Suprapubic skin (tissue), 4 donors: Measurements from ENCODE around the gene EPB41L1. TPM values are rescaled to one million over a fixed set of nuclear protein-coding genes. Genes with fewer than 3 reads are reported as not detected.
A peak's percentile ranks its signal among the peaks of the same experiment; 100 is the strongest.

Experiments
- DNase-seq, 2 donors: peaks; one replicate each; pipeline ENCODE4 v3.0.0-alpha.2; 2019; ENCODE audit warnings: low spot score in 2 of 2
- H3K27ac ChIP-seq: fragments of 200-600 bp; sonication (generic); one replicate; pipeline ENCODE4 v1.5.1; 2019
- H3K27me3 ChIP-seq: fragments of 200-600 bp; sonication (generic); one replicate; pipeline ENCODE4 v1.5.1; 2019
- H3K36me3 ChIP-seq: fragments of 200-600 bp; sonication (generic); one replicate; pipeline ENCODE4 v1.5.1; 2019
- H3K4me1 ChIP-seq: fragments of 200-600 bp; sonication (generic); one replicate; pipeline ENCODE4 v1.5.1; 2019
- H3K4me3 ChIP-seq: fragments of 200-600 bp; sonication (generic); one replicate; pipeline ENCODE4 v1.5.1; 2019; ENCODE audit warnings: mild to moderate bottlenecking
- H3K9me3 ChIP-seq: fragments of 200-600 bp; sonication (generic); one replicate; pipeline ENCODE4 v1.5.1; 2019
- CTCF ChIP-seq, 2 donors: fragments of 200-600 bp in 1 of 2; fragments of 450-650 bp in 1 of 2; sonication (generic) in 1 of 2; IDR thresholded peaks; one replicate each; pipeline ENCODE4 v1.5.1; 2016 to 2019; ENCODE audit warnings: antibody characterized with exemption in 2 of 2, mild to moderate bottlenecking in 1 of 2, moderate library complexity in 1 of 2
- EP300 ChIP-seq: sonication (generic); formaldehyde crosslinking; IDR thresholded peaks from one replicate; pipeline ENCODE4 v1.6.1; 2017; ENCODE audit warnings: antibody characterized with exemption
- POLR2A ChIP-seq, 2 donors: fragments of 450-650 bp; IDR thresholded peaks; one replicate each; pipeline ENCODE4 v1.6.1; 2017; ENCODE audit warnings: antibody characterized with exemption in 2 of 2, mild to moderate bottlenecking in 2 of 2, moderate library complexity in 2 of 2
- POLR2AphosphoS5 ChIP-seq, 3 donors: sonication (generic); formaldehyde crosslinking; IDR thresholded peaks; one replicate each; pipeline ENCODE4 v1.6.1; 2017; ENCODE audit warnings: antibody characterized with exemption in 3 of 3
- WGBS: methylation state at CpG from one replicate; pipeline ENCODE4 v1.1.5; 2018; 5-methylcytosine and 5-hydroxymethylcytosine counted together
- total RNA-seq, 4 donors: library from RNA; depleted of rRNA; stranded (reverse); fragments of >200 nt; gene quantifications; one replicate each; pipeline ENCODE4 v1.1.0, GENCODE V29; 2016

The EPB41L1 gene
- total RNA-seq, 4 donors from 2014 or later: 14.3 to 27.9 (median 21.4) TPM

- WGBS: 92% methylated on average over 9 of the region's 9 CpGs
- Histone ChIP-seq H3K4me1 (no peaks in the 10 kb centered on the region), H3K27ac (no peak overlapping the region), H3K4me3 (no peak overlapping the region), H3K27me3 (no peaks in the 10 kb centered on the region), H3K36me3 (peaks cover 65% of the 10 kb centered on the region), H3K9me3 (no peaks in the 10 kb centered on the region)
- DNase-seq: no peak
- TF ChIP-seq CTCF (IDR thresholded peaks at IDR 0.05): no peak
- no peak for TF ChIP-seq POLR2A (IDR thresholded peaks at IDR 0.05)
- TF ChIP-seq POLR2AphosphoS5 (IDR thresholded peaks at IDR 0.05): no peak
- no peak for TF ChIP-seq EP300
These were observed 98.5 kb downstream of the EPB41L1 start for GRCh38 chr20:36253036-36253435.

DNA sequence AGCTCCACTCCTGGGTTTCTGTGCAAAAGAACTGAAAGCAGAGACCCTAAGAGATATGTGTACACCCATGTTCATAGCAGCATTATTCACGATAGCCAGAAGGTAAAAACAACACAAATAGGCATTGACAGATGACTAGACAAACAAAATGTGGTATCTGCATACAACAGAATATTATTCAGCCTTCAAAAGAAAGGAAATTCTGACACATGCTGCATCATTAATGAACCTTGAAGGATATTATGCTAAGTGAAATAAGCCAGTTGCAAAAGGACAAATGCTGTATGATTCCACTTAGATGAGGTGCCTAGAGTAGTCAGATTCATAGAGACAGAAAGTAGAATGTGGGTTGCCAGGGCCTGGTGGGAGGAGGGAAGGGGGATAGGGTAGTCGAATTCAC, 99.5 kb downstream of the EPB41L1 start:
- H3K9me3 ChIP-seq: no peaks in the 10 kb centered on the region
- peaks cover 56% of the 10 kb centered on the region for H3K36me3 ChIP-seq
- DNase-seq: peak in 1 of 2 donors; percentile 9
- no peaks in the 10 kb centered on the region for H3K4me1 ChIP-seq
- WGBS: 71% methylated on average over 2 of the region's 2 CpGs
- no peak overlapping the region for H3K4me3 ChIP-seq
- H3K27me3 ChIP-seq: no peaks in the 10 kb centered on the region
- no peak for TF ChIP-seq POLR2AphosphoS5 (IDR thresholded peaks at IDR 0.05)
- TF ChIP-seq POLR2A (IDR thresholded peaks at IDR 0.05): no peak
- no peak for TF ChIP-seq CTCF (IDR thresholded peaks at IDR 0.05)
- TF ChIP-seq EP300: no peak
- no peak overlapping the region for H3K27ac ChIP-seq

GRCh38 chr20:36255445-36255844, 100.9 kb downstream of the EPB41L1 start:
- no peak for TF ChIP-seq POLR2AphosphoS5 (IDR thresholded peaks at IDR 0.05)
- no peak for TF ChIP-seq CTCF (IDR thresholded peaks at IDR 0.05)
- no peak for TF ChIP-seq POLR2A (IDR thresholded peaks at IDR 0.05)
- TF ChIP-seq EP300: no peak
- Histone ChIP-seq H3K4me3 (no peak overlapping the region), H3K4me1 (no peaks in the 10 kb centered on the region), H3K27ac (no peak overlapping the region), H3K9me3 (no peaks in the 10 kb centered on the region), H3K27me3 (no peaks in the 10 kb centered on the region), H3K36me3 (peaks cover 47% of the 10 kb centered on the region)
- WGBS: 88% methylated on average over 12 of the region's 12 CpGs
- peak in 1 of 2 donors; percentile 44 for DNase-seq

- no peak overlapping the region for H3K27ac ChIP-seq
- H3K4me3 ChIP-seq: no peak overlapping the region
- no peaks in the 10 kb centered on the region for H3K27me3 ChIP-seq
- H3K36me3 ChIP-seq: peaks cover 24% of the 10 kb centered on the region
- no peak for DNase-seq
- WGBS: 62% methylated on average over 16 of the region's 16 CpGs
- no peaks in the 10 kb centered on the region for H3K4me1 ChIP-seq
- H3K9me3 ChIP-seq: no peaks in the 10 kb centered on the region
- TF ChIP-seq POLR2AphosphoS5 (IDR thresholded peaks at IDR 0.05) (no peak), CTCF (IDR thresholded peaks at IDR 0.05) (no peak), POLR2A (IDR thresholded peaks at IDR 0.05) (no peak), EP300 (no peak)
These were observed 104.9 kb downstream of the EPB41L1 start for GRCh38 chr20:36259177-36260061.

DNA sequence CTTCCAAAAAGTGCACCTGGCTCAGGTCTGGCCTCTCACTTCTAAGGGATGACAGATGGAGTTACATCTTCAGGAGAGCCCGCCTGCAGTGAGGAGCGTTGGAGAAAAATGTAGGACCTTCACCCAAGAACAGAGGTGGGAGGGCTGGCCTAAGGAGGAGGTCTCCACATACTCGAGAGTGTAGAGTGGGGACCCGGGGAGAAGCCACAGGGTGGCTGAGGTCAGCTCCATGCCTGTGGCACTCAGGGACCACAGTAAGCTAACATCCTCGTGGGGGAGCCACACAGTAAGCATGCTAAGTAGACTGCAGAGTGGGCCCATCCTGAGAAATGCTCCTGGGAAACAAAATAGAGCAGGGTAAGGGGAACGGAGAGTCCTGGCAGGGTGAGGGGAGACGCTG, 105.8 kb downstream of the EPB41L1 start:
- Histone ChIP-seq H3K36me3 (peaks cover 20% of the 10 kb centered on the region), H3K4me1 (no peaks in the 10 kb centered on the region), H3K27ac (no peak overlapping the region), H3K9me3 (no peaks in the 10 kb centered on the region), H3K4me3 (no peak overlapping the region), H3K27me3 (no peaks in the 10 kb centered on the region)
- DNase-seq: no peak
- TF ChIP-seq CTCF (IDR thresholded peaks at IDR 0.05): no peak
- no peak for TF ChIP-seq EP300
- no peak for TF ChIP-seq POLR2A (IDR thresholded peaks at IDR 0.05)
- no peak for TF ChIP-seq POLR2AphosphoS5 (IDR thresholded peaks at IDR 0.05)
- WGBS: 76% methylated on average over 7 of the region's 7 CpGs
